Sigmoid colon (tissue), 4 donors: ENCODE data around the gene CORT.

ENCODE experiments used
- EP300 ChIP-seq, 4 donors: sonication (generic); formaldehyde crosslinking; IDR thresholded peaks; one replicate each; pipeline ENCODE4 v1.6.1; 2017; ENCODE audit warnings: antibody characterized with exemption in 4 of 4
- POLR2A ChIP-seq, 2 donors: fragments of 450-650 bp; IDR thresholded peaks; one replicate each; pipeline ENCODE4 v1.6.1; 2016; ENCODE audit warnings: antibody characterized with exemption in 2 of 2, mild to moderate bottlenecking in 2 of 2, moderate library complexity in 2 of 2
- POLR2AphosphoS5 ChIP-seq, 4 donors: sonication (generic); formaldehyde crosslinking; IDR thresholded peaks; one replicate each; pipeline ENCODE4 v1.6.1; 2017; ENCODE audit warnings: antibody characterized with exemption in 4 of 4
- TF ChIP-seq, protein P1 (sequence below), 4 experiments: fragments of 450-650 bp in 3 of 4; fragments of 200-600 bp in 1 of 4; IDR thresholded peaks; one replicate each; pipeline ENCODE4 v1.5.1; 2016 to 2019; ENCODE audit warnings: antibody characterized with exemption in 4 of 4, mild to moderate bottlenecking in 3 of 4, moderate library complexity in 2 of 4

DNA sequence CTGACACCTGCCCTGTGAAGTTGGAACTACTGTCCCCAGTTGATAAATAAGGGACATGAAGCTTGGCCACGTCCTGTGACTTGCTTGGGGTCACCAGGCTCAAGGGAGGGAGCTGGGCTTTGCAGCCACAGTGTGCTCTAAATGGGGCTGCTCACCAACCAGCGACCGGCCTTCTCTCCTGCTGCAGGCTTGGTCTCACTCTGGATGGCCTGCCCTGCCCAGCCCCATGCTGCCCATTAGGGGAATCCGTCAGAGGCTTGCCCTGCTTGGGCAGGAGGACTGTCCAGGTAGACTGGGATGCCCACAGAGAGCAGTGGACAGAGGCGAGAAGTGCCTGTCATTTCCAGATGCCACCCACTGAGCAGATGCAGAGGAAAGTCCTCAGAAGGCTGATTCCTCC is 20.8 kb upstream of the CORT start:
- TF ChIP-seq, protein P1, sequence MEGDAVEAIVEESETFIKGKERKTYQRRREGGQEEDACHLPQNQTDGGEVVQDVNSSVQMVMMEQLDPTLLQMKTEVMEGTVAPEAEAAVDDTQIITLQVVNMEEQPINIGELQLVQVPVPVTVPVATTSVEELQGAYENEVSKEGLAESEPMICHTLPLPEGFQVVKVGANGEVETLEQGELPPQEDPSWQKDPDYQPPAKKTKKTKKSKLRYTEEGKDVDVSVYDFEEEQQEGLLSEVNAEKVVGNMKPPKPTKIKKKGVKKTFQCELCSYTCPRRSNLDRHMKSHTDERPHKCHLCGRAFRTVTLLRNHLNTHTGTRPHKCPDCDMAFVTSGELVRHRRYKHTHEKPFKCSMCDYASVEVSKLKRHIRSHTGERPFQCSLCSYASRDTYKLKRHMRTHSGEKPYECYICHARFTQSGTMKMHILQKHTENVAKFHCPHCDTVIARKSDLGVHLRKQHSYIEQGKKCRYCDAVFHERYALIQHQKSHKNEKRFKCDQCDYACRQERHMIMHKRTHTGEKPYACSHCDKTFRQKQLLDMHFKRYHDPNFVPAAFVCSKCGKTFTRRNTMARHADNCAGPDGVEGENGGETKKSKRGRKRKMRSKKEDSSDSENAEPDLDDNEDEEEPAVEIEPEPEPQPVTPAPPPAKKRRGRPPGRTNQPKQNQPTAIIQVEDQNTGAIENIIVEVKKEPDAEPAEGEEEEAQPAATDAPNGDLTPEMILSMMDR (IDR thresholded peaks at IDR 0.05) = no peak
- TF ChIP-seq POLR2AphosphoS5 (IDR thresholded peaks at IDR 0.05) = no peak
- TF ChIP-seq POLR2A (IDR thresholded peaks at IDR 0.05) = no peak
- TF ChIP-seq EP300 (IDR thresholded peaks at IDR 0.05) = no peak
